ENCODE measurements around the gene PCF11. TPM values are rescaled to one million over a fixed set of nuclear protein-coding genes. Genes with fewer than 3 reads are reported as not detected.

Gene PCF11
- total RNA-seq, 1 experiment from 2014 or later, result 41.9 TPM

DNA sequence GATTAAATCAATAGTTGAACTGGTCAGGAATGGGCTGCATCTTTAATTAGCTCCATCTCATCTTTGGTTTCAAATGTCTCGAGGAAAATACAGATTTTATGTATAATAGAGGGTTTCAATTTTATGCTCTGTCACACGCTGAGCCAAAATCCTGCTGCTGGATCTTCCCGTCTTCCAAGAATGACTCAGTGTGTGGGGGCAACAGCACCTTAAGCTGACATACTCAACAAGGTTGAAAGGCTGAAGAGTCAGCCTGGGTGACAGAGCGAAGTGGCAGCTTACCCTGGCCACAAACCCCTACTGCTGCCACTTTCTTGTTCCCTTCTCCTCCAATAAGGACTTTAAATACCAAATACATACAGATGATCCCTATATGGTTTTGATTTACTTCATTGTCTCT, 9.0 kb upstream of the PCF11 start (continued):
- TF ChIP-seq, protein P1, sequence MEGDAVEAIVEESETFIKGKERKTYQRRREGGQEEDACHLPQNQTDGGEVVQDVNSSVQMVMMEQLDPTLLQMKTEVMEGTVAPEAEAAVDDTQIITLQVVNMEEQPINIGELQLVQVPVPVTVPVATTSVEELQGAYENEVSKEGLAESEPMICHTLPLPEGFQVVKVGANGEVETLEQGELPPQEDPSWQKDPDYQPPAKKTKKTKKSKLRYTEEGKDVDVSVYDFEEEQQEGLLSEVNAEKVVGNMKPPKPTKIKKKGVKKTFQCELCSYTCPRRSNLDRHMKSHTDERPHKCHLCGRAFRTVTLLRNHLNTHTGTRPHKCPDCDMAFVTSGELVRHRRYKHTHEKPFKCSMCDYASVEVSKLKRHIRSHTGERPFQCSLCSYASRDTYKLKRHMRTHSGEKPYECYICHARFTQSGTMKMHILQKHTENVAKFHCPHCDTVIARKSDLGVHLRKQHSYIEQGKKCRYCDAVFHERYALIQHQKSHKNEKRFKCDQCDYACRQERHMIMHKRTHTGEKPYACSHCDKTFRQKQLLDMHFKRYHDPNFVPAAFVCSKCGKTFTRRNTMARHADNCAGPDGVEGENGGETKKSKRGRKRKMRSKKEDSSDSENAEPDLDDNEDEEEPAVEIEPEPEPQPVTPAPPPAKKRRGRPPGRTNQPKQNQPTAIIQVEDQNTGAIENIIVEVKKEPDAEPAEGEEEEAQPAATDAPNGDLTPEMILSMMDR (IDR thresholded peaks at IDR 0.05 in 2 of 3, conservative IDR thresholded peaks at IDR 0.05 in 1 of 3; ENCODE audit: borderline replicate concordance in 1 of 3, insufficient read depth in 1 of 3, low read depth in 2 of 3, low read length in 2 of 3), result no peak
- TF ChIP-seq POLR2A (IDR thresholded peaks at IDR 0.05; ENCODE audit: borderline replicate concordance, extremely low read depth, insufficient read depth, insufficient read length), result no peak

DNA sequence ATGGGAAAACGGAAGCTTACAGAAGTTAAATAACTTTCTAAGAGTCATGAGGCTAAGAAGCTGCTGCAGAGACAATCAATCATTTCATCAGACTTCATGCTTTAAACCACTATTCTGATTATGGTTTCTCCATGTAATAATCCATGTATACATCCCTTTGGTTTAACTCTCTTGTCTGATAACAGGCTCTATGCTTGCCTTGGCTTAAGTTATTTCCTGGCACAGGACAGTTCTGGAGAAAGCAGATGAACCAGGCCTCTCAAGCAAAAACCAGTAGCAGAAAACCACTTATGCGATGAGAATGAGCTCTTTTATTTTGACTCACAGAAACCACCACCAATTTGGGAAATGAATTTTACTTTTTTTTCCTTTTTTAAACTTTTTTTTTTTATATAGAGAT, 6.5 kb upstream of the PCF11 start:
- Histone ChIP-seq H3K9me2 (ENCODE audit: insufficient read depth) (no peaks in the 10 kb centered on the region), H3K27me3 (ENCODE audit: insufficient read depth, low read length) (no peaks in the 10 kb centered on the region), H3K9me3 (ENCODE audit: control insufficient read depth in 1 of 2, insufficient read depth in 1 of 2, low read depth in 1 of 2, low read length in 2 of 2) (no peaks in the 10 kb centered on the region), H2AFZ (ENCODE audit: low read depth, low read length, poor library complexity, severe bottlenecking) (no peak overlapping the region), H3K36me3 (ENCODE audit: control insufficient read depth in 1 of 2, insufficient read depth in 2 of 2, low read length in 2 of 2) (no peaks in the 10 kb centered on the region), H3K4me1 (ENCODE audit: control insufficient read depth in 1 of 2, insufficient read depth in 2 of 2, low read length in 2 of 2) (peaks cover 9 to 20% of the 10 kb centered on the region in 2 experiments), H4K20me1 (ENCODE audit: insufficient read depth) (no peaks in the 10 kb centered on the region), H3K4me2 (ENCODE audit: low read length) (no peak overlapping the region), H3K27ac (ENCODE audit: low read depth, low read length) (no peak overlapping the region), H3K79me2 (ENCODE audit: insufficient read depth, low read length) (no peaks in the 10 kb centered on the region), H3K4me3 (replicated peaks in 1 of 2; ENCODE audit: low read depth in 1 of 2, low read length in 2 of 2) (no peak overlapping the region), H3K9ac (ENCODE audit: low read length) (no peak overlapping the region)
- ChIA-PET CTCF (no interaction called here), RAD21 (ENCODE audit: low non-redundant PET in 1 of 2, low total read pairs in 2 of 2, uncharacterized antibody in 2 of 2, unreplicated experiment in 2 of 2) (no interaction called here), POLR2A (interaction anchor here (1.0 kb wide), 1 partner anchor 9 kb away, joined by 3 read pairs; no protein-coding TSS in a partner anchor)
- TF ChIP-seq SRF (IDR thresholded peaks at IDR 0.05; ENCODE audit: low read depth) (no peak), POLR2AphosphoS5 (IDR thresholded peaks at IDR 0.05; ENCODE audit: low read depth, low read length) (no peak), SP1 (IDR thresholded peaks at IDR 0.05; ENCODE audit: low read depth) (no peak), RAD21 (IDR thresholded peaks at IDR 0.05; ENCODE audit: low read depth) (no peak)
- TF ChIP-seq, protein P2, sequence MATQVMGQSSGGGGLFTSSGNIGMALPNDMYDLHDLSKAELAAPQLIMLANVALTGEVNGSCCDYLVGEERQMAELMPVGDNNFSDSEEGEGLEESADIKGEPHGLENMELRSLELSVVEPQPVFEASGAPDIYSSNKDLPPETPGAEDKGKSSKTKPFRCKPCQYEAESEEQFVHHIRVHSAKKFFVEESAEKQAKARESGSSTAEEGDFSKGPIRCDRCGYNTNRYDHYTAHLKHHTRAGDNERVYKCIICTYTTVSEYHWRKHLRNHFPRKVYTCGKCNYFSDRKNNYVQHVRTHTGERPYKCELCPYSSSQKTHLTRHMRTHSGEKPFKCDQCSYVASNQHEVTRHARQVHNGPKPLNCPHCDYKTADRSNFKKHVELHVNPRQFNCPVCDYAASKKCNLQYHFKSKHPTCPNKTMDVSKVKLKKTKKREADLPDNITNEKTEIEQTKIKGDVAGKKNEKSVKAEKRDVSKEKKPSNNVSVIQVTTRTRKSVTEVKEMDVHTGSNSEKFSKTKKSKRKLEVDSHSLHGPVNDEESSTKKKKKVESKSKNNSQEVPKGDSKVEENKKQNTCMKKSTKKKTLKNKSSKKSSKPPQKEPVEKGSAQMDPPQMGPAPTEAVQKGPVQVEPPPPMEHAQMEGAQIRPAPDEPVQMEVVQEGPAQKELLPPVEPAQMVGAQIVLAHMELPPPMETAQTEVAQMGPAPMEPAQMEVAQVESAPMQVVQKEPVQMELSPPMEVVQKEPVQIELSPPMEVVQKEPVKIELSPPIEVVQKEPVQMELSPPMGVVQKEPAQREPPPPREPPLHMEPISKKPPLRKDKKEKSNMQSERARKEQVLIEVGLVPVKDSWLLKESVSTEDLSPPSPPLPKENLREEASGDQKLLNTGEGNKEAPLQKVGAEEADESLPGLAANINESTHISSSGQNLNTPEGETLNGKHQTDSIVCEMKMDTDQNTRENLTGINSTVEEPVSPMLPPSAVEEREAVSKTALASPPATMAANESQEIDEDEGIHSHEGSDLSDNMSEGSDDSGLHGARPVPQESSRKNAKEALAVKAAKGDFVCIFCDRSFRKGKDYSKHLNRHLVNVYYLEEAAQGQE (IDR thresholded peaks at IDR 0.05; ENCODE audit: low read depth), result no peak
- no peak for ATAC-seq
- intact Hi-C loops (cut with micrococcal nuclease), result no loop called here
- no peak for DNase-seq (ENCODE audit: low read depth, low spot score)
- no TSS peak for BruUV-seq (replicated peaks)

Measured in HCT116 (cell line).